H9 (cell line): ENCODE measurements around the gene INTS3. TPM values are rescaled to one million over a fixed set of nuclear protein-coding genes. Genes with fewer than 3 reads are reported as not detected.

ENCODE experiments used
- DNase-seq: peaks from one replicate; pipeline ENCODE4 v3.0.0-alpha.2; 2017
- H2AFZ ChIP-seq: one replicate; pipeline ENCODE4 v1.6.1; 2013; ENCODE audit warnings: mild to moderate bottlenecking, low read length, control low read depth, moderate library complexity
- H2AK5ac ChIP-seq: 2 replicates; pipeline ENCODE4 v1.6.1; 2013; ENCODE audit warnings: low read length, control low read depth, mixed read lengths; ENCODE audit not compliant: insufficient read length
- H2BK120ac ChIP-seq: one replicate; pipeline ENCODE4 v1.6.1; 2013; ENCODE audit warnings: low read depth, mild to moderate bottlenecking, low read length, control low read depth, inconsistent platforms; ENCODE audit not compliant: poor library complexity, severe bottlenecking
- H2BK12ac ChIP-seq: 2 replicates; pipeline ENCODE4 v1.6.1; 2013; ENCODE audit warnings: low read length, control low read depth, mixed read lengths, low read depth; ENCODE audit not compliant: insufficient read length
- H2BK15ac ChIP-seq: 2 replicates; pipeline ENCODE4 v1.6.1; 2013; ENCODE audit warnings: low read depth, low read length, control low read depth
- H2BK20ac ChIP-seq: one replicate; pipeline ENCODE4 v1.6.1; 2013; ENCODE audit warnings: low read depth, mild to moderate bottlenecking, low read length, control low read depth, inconsistent platforms; ENCODE audit not compliant: poor library complexity, severe bottlenecking
- H2BK5ac ChIP-seq: 2 replicates; pipeline ENCODE4 v1.6.1; 2013; ENCODE audit warnings: low read length, control low read depth, mixed read lengths; ENCODE audit not compliant: insufficient read length
- H3K14ac ChIP-seq: 2 replicates; pipeline ENCODE4 v1.6.1; 2013; ENCODE audit warnings: low read length, control low read depth; ENCODE audit not compliant: insufficient read depth
- H3K18ac ChIP-seq: 2 replicates; pipeline ENCODE4 v1.6.1; 2013; ENCODE audit warnings: low read depth, mild to moderate bottlenecking, mixed read lengths, low read length, control low read depth; ENCODE audit not compliant: insufficient read length
- H3K23ac ChIP-seq: 2 replicates; pipeline ENCODE4 v1.6.1; 2013; ENCODE audit warnings: low read length, control low read depth, mixed read lengths, low read depth; ENCODE audit not compliant: insufficient read length
- H3K23me2 ChIP-seq: 2 replicates; pipeline ENCODE4 v1.6.1; 2013; ENCODE audit warnings: low read depth, mild to moderate bottlenecking, mixed read lengths, low read length, control low read depth; ENCODE audit not compliant: insufficient read length, poor library complexity, severe bottlenecking
- H3K27ac ChIP-seq: 2 replicates; pipeline ENCODE4 v1.5.1; 2013; ENCODE audit warnings: low read length, control low read depth, mixed read lengths, low read depth; ENCODE audit not compliant: insufficient read length
- H3K27me3 ChIP-seq: 2 replicates; pipeline ENCODE4 v1.6.1; 2013; ENCODE audit warnings: low read length, control low read depth, inconsistent platforms; ENCODE audit not compliant: insufficient read depth
- H3K4ac ChIP-seq: 2 replicates; pipeline ENCODE4 v1.6.1; 2013; ENCODE audit warnings: low read depth, mild to moderate bottlenecking, control low read depth, inconsistent platforms, low read length, moderate library complexity
- H3K4me1 ChIP-seq: 2 replicates; pipeline ENCODE4 v1.6.1; 2013; ENCODE audit warnings: low read length, control low read depth, inconsistent platforms; ENCODE audit not compliant: insufficient read depth
- H3K4me2 ChIP-seq: 2 replicates; pipeline ENCODE4 v1.6.1; 2013; ENCODE audit warnings: low read length, control low read depth, mixed read lengths; ENCODE audit not compliant: insufficient read length, insufficient read depth
- H3K56ac ChIP-seq: 2 replicates; pipeline ENCODE4 v1.6.1; 2013; ENCODE audit warnings: low read depth, mild to moderate bottlenecking, mixed read lengths, low read length, control low read depth; ENCODE audit not compliant: insufficient read length
- H3K79me1 ChIP-seq: 2 replicates; pipeline ENCODE4 v1.6.1; 2013; ENCODE audit warnings: low read depth, mild to moderate bottlenecking, moderate library complexity, low read length, control low read depth, inconsistent platforms; ENCODE audit not compliant: insufficient read depth, poor library complexity, severe bottlenecking
- H3K79me2 ChIP-seq: 2 replicates; pipeline ENCODE4 v1.6.1; 2013; ENCODE audit warnings: low read length, control low read depth, inconsistent platforms; ENCODE audit not compliant: insufficient read depth
- H3K9ac ChIP-seq: 2 replicates; pipeline ENCODE4 v1.6.1; 2013; ENCODE audit warnings: low read length, control low read depth, mixed read lengths; ENCODE audit not compliant: insufficient read length; ENCODE audit errors: extremely low read depth
- H3K9me3 ChIP-seq: one replicate; pipeline ENCODE4 v1.6.1; 2013; ENCODE audit warnings: low read depth, low read length, inconsistent platforms; ENCODE audit not compliant: control insufficient read depth
- H3T11ph ChIP-seq: one replicate; pipeline ENCODE4 v1.6.1; 2013; ENCODE audit warnings: mild to moderate bottlenecking, low read length, control low read depth, inconsistent platforms
- H4K20me1 ChIP-seq: one replicate; pipeline ENCODE4 v1.6.1; 2013; ENCODE audit not compliant: control insufficient read depth, insufficient read length, insufficient read depth
- H4K5ac ChIP-seq: 2 replicates; pipeline ENCODE4 v1.6.1; 2013; ENCODE audit warnings: low read depth, mild to moderate bottlenecking, mixed read lengths, low read length, control low read depth; ENCODE audit not compliant: insufficient read length
- H4K8ac ChIP-seq: replicated peaks from 2 replicates; pipeline ENCODE4 v1.6.1; 2013; ENCODE audit warnings: low read length, control low read depth, mixed read lengths, low read depth; ENCODE audit not compliant: insufficient read length
- H4K91ac ChIP-seq: 2 replicates; pipeline ENCODE4 v1.6.1; 2013; ENCODE audit warnings: low read depth, mild to moderate bottlenecking, moderate library complexity, mixed read lengths, low read length, control low read depth; ENCODE audit not compliant: insufficient read length
- H3K27ac Mint-ChIP-seq, 3 experiments: 2 replicates in 2 of 3; 3 replicates in 1 of 3; pipeline ENCODE4 v1.8.0; 2020 to 2021; ENCODE audit warnings: mixed read lengths in 3 of 3, mild to moderate bottlenecking in 1 of 3, moderate library complexity in 1 of 3
- H3K27me3 Mint-ChIP-seq: 2 replicates; pipeline ENCODE4 v1.8.0; 2021; ENCODE audit warnings: low read depth, mild to moderate bottlenecking, moderate library complexity, mixed read lengths
- H3K36me3 Mint-ChIP-seq, 3 experiments: 2 replicates in 2 of 3; 3 replicates in 1 of 3; pipeline ENCODE4 v1.8.0; 2020 to 2021; ENCODE audit warnings: low read depth in 3 of 3, mixed read lengths in 3 of 3; ENCODE audit not compliant: insufficient read depth in 1 of 3
- H3K4me1 Mint-ChIP-seq, 2 experiments: 2 replicates each; pipeline ENCODE4 v1.8.0; 2020; ENCODE audit warnings: mixed read lengths in 2 of 2
- H3K4me3 Mint-ChIP-seq, 2 experiments: 2 replicates in 1 of 2; 3 replicates in 1 of 2; pipeline ENCODE4 v1.8.0; 2020 to 2021; ENCODE audit warnings: mild to moderate bottlenecking in 2 of 2, mixed read lengths in 2 of 2, moderate library complexity in 1 of 2
- H3K9me3 Mint-ChIP-seq, 2 experiments: 2 replicates in 1 of 2; 3 replicates in 1 of 2; pipeline ENCODE4 v1.8.0; 2020; ENCODE audit warnings: mild to moderate bottlenecking in 2 of 2, mixed read lengths in 2 of 2, moderate library complexity in 1 of 2
- CTCF ChIP-seq: fragments of 200-600 bp; sonication (generic); conservative IDR thresholded peaks from 3 replicates; pipeline ENCODE4 v1.8.0; 2021; ENCODE audit warnings: antibody characterized with exemption, mild to moderate bottlenecking
- WGBS: extraction: QIAGEN DNeasy Blood & Tissue Kit; methylation state at CpG from one replicate; pipeline ENCODE4 v1.1.7; 2013; ENCODE audit warnings: missing lambda C conversion rate, low lambda C conversion rate, mixed read lengths; ENCODE audit not compliant: insufficient read length; ENCODE audit errors: extremely low coverage; 5-methylcytosine and 5-hydroxymethylcytosine counted together
- total RNA-seq: library from RNA; stranded (reverse); gene quantifications from 2 replicates; pipeline ENCODE4 v1.2.1, GENCODE V29; 2021

Gene INTS3
- total RNA-seq, 1 experiment from 2014 or later, result 67.1 TPM

- Histone ChIP-seq H3K79me1 (peaks cover 3% of the 10 kb centered on the region), H3K23me2 (no peaks in the 10 kb centered on the region), H3K4me2 (no peak overlapping the region), H3K23ac (no peak overlapping the region), H3T11ph (no peak overlapping the region), H2AK5ac (no peak overlapping the region), H3K4me1 (peaks cover 5% of the 10 kb centered on the region), H3K56ac (no peak overlapping the region), H2BK20ac (no peak overlapping the region), H3K27ac (no peak overlapping the region), H2BK5ac (no peak overlapping the region), H2AFZ (no peak overlapping the region), H3K4ac (no peak overlapping the region), H4K8ac (no peak overlapping the region), H4K20me1 (no peaks in the 10 kb centered on the region), H4K91ac (no peak overlapping the region), H3K14ac (no peak overlapping the region), H4K5ac (no peak overlapping the region), H3K27me3 (no peaks in the 10 kb centered on the region), H3K18ac (no peak overlapping the region), H2BK12ac (no peak overlapping the region), H3K9ac (no peak overlapping the region), H2BK120ac (no peak overlapping the region), H3K79me2 (no peaks in the 10 kb centered on the region), H2BK15ac (no peak overlapping the region), H3K9me3 (no peaks in the 10 kb centered on the region)
- Mint-ChIP-seq H3K27ac (peak overlapping the region in 1 of 3 experiments; percentile 21; a peak in 1 of 7 replicates), H3K27me3 (no peaks in the 10 kb centered on the region), H3K36me3 (peaks cover 58 to 89% (median 73%) of the 10 kb centered on the region in 3 experiments; a peak in 6 of 7 replicates), H3K4me3 (no peak overlapping the region), H3K9me3 (no peaks in the 10 kb centered on the region), H3K4me1 (peaks cover 17 to 24% of the 10 kb centered on the region in 2 experiments)
- DNase-seq, result no peak
- WGBS, result no CpG with 5 or more reads among the region's 2 CpGs
- TF ChIP-seq CTCF, result no peak
These were observed 24.2 kb downstream of the INTS3 start for GRCh38 chr1:153752072-153752471.
